ENCODE measurements around the gene COL24A1. TPM values are rescaled to one million over a fixed set of nuclear protein-coding genes. Genes with fewer than 3 reads are reported as not detected.
"Not testable (repeated sequence)": the region's sequence is repeated elsewhere in the genome, so short reads cannot be mapped to it uniquely, and the experiment has no call there.

Gene COL24A1
- total RNA-seq, 1 experiment from 2014 or later: 0.15 TPM

- Histone ChIP-seq H3K9me3 (ENCODE audit: low read depth, low read length, poor library complexity, severe bottlenecking) (no peaks in the 10 kb centered on the region), H3K27me3 (replicated peaks; ENCODE audit: insufficient read depth, low read depth, low read length, poor library complexity) (no peaks in the 10 kb centered on the region), H3K27ac (ENCODE audit: low read depth, low read length, poor library complexity, severe bottlenecking) (no peak overlapping the region), H3K4me1 (ENCODE audit: insufficient read depth, low read length, poor library complexity, severe bottlenecking) (no peaks in the 10 kb centered on the region), H3K36me3 (ENCODE audit: insufficient read depth, low read length, poor library complexity, severe bottlenecking) (no peaks in the 10 kb centered on the region), H3K4me3 (ENCODE audit: low read depth, low read length, poor library complexity, severe bottlenecking) (no peak overlapping the region)
- POLR2A ChIA-PET (ENCODE audit: low non-redundant PET): no interaction called here
- no TSS peak for BruUV-seq (replicated peaks)
- TF ChIP-seq CTCF (conservative IDR thresholded peaks at IDR 0.05; ENCODE audit: low read depth, low read length) (no peak), EZH2 (IDR thresholded peaks at IDR 0.05; ENCODE audit: borderline replicate concordance, low read depth, low read length, poor library complexity, severe bottlenecking) (no peak)
- no peak for DNase-seq (ENCODE audit: low spot score)
- CTCF ChIA-PET: no interaction called here
- intact Hi-C loops (cut with micrococcal nuclease; ENCODE audit: unreplicated experiment): no loop called here
These were observed 71.6 kb downstream of the COL24A1 start for GRCh38 chr1:86084998-86085397.

GRCh38 chr1:86082183-86082582 lies 74.4 kb downstream of the COL24A1 start:
- CTCF ChIA-PET: no interaction called here
- Histone ChIP-seq H3K27me3 (replicated peaks; ENCODE audit: insufficient read depth, low read depth, low read length, poor library complexity) (no peaks in the 10 kb centered on the region), H3K27ac (ENCODE audit: low read depth, low read length, poor library complexity, severe bottlenecking) (no peak overlapping the region), H3K4me3 (ENCODE audit: low read depth, low read length, poor library complexity, severe bottlenecking) (no peak overlapping the region), H3K36me3 (ENCODE audit: insufficient read depth, low read length, poor library complexity, severe bottlenecking) (no peaks in the 10 kb centered on the region), H3K4me1 (ENCODE audit: insufficient read depth, low read length, poor library complexity, severe bottlenecking) (no peaks in the 10 kb centered on the region), H3K9me3 (ENCODE audit: low read depth, low read length, poor library complexity, severe bottlenecking) (no peaks in the 10 kb centered on the region)
- peak; percentile 40; the same call in 1 of the 2 replicates for TF ChIP-seq CTCF (conservative IDR thresholded peaks at IDR 0.05; ENCODE audit: low read depth, low read length)
- TF ChIP-seq EZH2 (IDR thresholded peaks at IDR 0.05; ENCODE audit: borderline replicate concordance, low read depth, low read length, poor library complexity, severe bottlenecking): no peak
- POLR2A ChIA-PET (ENCODE audit: low non-redundant PET): no interaction called here
- intact Hi-C loops (cut with micrococcal nuclease; ENCODE audit: unreplicated experiment): no loop called here
- BruUV-seq (replicated peaks): no TSS peak
- peak; percentile 4 for DNase-seq (ENCODE audit: low spot score)

- CTCF ChIA-PET; H3K9me3 ChIP-seq (ENCODE audit: low read depth, low read length, poor library complexity, severe bottlenecking); H3K36me3 ChIP-seq (ENCODE audit: insufficient read depth, low read length, poor library complexity, severe bottlenecking); DNase-seq (ENCODE audit: low spot score); H3K27me3 ChIP-seq (replicated peaks; ENCODE audit: insufficient read depth, low read depth, low read length, poor library complexity); H3K27ac ChIP-seq (ENCODE audit: low read depth, low read length, poor library complexity, severe bottlenecking); intact Hi-C loops (cut with micrococcal nuclease; ENCODE audit: unreplicated experiment); H3K4me3 ChIP-seq (ENCODE audit: low read depth, low read length, poor library complexity, severe bottlenecking); H3K4me1 ChIP-seq (ENCODE audit: insufficient read depth, low read length, poor library complexity, severe bottlenecking); BruUV-seq (replicated peaks): not testable (repeated sequence)
- POLR2A ChIA-PET (ENCODE audit: low non-redundant PET): interaction anchor here (0.6 kb wide), 1 partner anchor 53 kb away, joined by 5 read pairs; no protein-coding TSS in a partner anchor
These were observed 84.1 kb downstream of the COL24A1 start for GRCh38 chr1:86072474-86072873.

GRCh38 chr1:86071870-86072269 lies 84.7 kb downstream of the COL24A1 start:
- POLR2A ChIA-PET (ENCODE audit: low non-redundant PET): interaction anchor here (0.6 kb wide), 1 partner anchor 52 kb away, joined by 5 read pairs; no protein-coding TSS in a partner anchor
- not testable (repeated sequence) for H3K27me3 ChIP-seq (replicated peaks; ENCODE audit: insufficient read depth, low read depth, low read length, poor library complexity)

More at GRCh38 chr1:86071870-86072269, 84.7 kb downstream of the COL24A1 start:
- H3K9me3 ChIP-seq (ENCODE audit: low read depth, low read length, poor library complexity, severe bottlenecking); DNase-seq (ENCODE audit: low spot score); BruUV-seq (replicated peaks); intact Hi-C loops (cut with micrococcal nuclease; ENCODE audit: unreplicated experiment); H3K4me1 ChIP-seq (ENCODE audit: insufficient read depth, low read length, poor library complexity, severe bottlenecking); CTCF ChIA-PET; H3K36me3 ChIP-seq (ENCODE audit: insufficient read depth, low read length, poor library complexity, severe bottlenecking); H3K4me3 ChIP-seq (ENCODE audit: low read depth, low read length, poor library complexity, severe bottlenecking); H3K27ac ChIP-seq (ENCODE audit: low read depth, low read length, poor library complexity, severe bottlenecking): not testable (repeated sequence)

Data from A673 (cell line).